BE2C (cell line): ENCODE results near the gene FOXRED1.
A peak's percentile ranks its signal among the peaks of the same experiment; 100 is the strongest.

Experiments
- DNase-seq: peaks from one replicate; pipeline ENCODE4 v3.0.0-alpha.2; 2020
- H3K27me3 ChIP-seq: fragments of 250-450 bp; sonication (Bioruptor Pico); 2 replicates; pipeline ENCODE4 v1.5.1; 2020; ENCODE audit warnings: mild to moderate bottlenecking
- H3K36me3 ChIP-seq: fragments of 250-450 bp; sonication (Bioruptor Pico); 2 replicates; pipeline ENCODE4 v1.5.1; 2020; ENCODE audit warnings: mild to moderate bottlenecking
- H3K4me1 ChIP-seq: fragments of 250-450 bp; sonication (Bioruptor Pico); 2 replicates; pipeline ENCODE4 v1.5.1; 2020
- H3K4me3 ChIP-seq: 2 replicates; pipeline ENCODE4 v1.5.1; 2011; ENCODE audit warnings: low read depth, low read length
- H3K9me3 ChIP-seq: fragments of 250-450 bp; sonication (Bioruptor Pico); 2 replicates; pipeline ENCODE4 v1.5.1; 2020
- TF ChIP-seq, protein P1 (sequence below): IDR thresholded peaks from 2 replicates; pipeline ENCODE4 v1.5.1; 2012; ENCODE audit warnings: mild to moderate bottlenecking, low read depth, low read length

The FOXRED1 gene

GRCh38 chr11:126280595-126280994, 11.6 kb downstream of the FOXRED1 start:
- H3K9me3 ChIP-seq = no peaks in the 10 kb centered on the region
- DNase-seq = no peak
- TF ChIP-seq, protein P1, sequence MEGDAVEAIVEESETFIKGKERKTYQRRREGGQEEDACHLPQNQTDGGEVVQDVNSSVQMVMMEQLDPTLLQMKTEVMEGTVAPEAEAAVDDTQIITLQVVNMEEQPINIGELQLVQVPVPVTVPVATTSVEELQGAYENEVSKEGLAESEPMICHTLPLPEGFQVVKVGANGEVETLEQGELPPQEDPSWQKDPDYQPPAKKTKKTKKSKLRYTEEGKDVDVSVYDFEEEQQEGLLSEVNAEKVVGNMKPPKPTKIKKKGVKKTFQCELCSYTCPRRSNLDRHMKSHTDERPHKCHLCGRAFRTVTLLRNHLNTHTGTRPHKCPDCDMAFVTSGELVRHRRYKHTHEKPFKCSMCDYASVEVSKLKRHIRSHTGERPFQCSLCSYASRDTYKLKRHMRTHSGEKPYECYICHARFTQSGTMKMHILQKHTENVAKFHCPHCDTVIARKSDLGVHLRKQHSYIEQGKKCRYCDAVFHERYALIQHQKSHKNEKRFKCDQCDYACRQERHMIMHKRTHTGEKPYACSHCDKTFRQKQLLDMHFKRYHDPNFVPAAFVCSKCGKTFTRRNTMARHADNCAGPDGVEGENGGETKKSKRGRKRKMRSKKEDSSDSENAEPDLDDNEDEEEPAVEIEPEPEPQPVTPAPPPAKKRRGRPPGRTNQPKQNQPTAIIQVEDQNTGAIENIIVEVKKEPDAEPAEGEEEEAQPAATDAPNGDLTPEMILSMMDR = no peak
- no peaks in the 10 kb centered on the region for H3K27me3 ChIP-seq
- H3K4me1 ChIP-seq = peaks cover 6% of the 10 kb centered on the region
- H3K36me3 ChIP-seq = peaks cover 6% of the 10 kb centered on the region; the same call in 1 of the 2 replicates
- no peak overlapping the region for H3K4me3 ChIP-seq

DNA sequence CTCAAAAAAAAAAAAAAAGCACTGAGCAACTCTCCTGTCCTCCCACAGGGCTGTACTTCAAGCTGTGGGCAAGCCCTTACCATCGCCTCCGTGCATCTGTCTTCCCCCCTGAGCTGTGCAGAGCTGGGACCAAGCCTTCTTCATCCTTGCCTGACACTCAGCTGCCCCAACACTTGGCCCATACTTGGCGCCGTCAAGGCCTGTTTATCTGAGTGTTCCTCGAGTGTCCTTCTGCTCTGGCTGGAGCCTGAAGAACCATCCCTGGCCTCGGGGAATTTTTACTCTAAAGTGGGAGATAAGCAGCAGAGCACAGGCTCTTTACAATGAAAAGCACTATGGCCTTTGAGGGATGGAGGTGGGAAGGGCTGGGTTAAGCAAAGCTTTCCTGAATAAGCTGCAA, 12.3 kb downstream of the FOXRED1 start:
- no peak for DNase-seq
- TF ChIP-seq, protein P1 = no peak
- H3K4me1 ChIP-seq = peaks cover 6% of the 10 kb centered on the region

GRCh38 chr11:126281666-126282175, 12.8 kb downstream of the FOXRED1 start:
- Histone ChIP-seq H3K9me3 (no peaks in the 10 kb centered on the region), H3K27me3 (no peaks in the 10 kb centered on the region), H3K4me3 (peak overlapping the region; percentile 79; the same call in 1 of the 2 replicates), H3K36me3 (no peaks in the 10 kb centered on the region), H3K4me1 (peaks cover 6% of the 10 kb centered on the region)
- DNase-seq = no peak
- TF ChIP-seq, protein P1 = no peak

More for the DNA sequence above, 12.3 kb downstream of the FOXRED1 start:
- Histone ChIP-seq H3K36me3 (peaks cover 2% of the 10 kb centered on the region; the same call in 1 of the 2 replicates), H3K9me3 (no peaks in the 10 kb centered on the region), H3K4me3 (no peak overlapping the region), H3K27me3 (no peaks in the 10 kb centered on the region)

DNA sequence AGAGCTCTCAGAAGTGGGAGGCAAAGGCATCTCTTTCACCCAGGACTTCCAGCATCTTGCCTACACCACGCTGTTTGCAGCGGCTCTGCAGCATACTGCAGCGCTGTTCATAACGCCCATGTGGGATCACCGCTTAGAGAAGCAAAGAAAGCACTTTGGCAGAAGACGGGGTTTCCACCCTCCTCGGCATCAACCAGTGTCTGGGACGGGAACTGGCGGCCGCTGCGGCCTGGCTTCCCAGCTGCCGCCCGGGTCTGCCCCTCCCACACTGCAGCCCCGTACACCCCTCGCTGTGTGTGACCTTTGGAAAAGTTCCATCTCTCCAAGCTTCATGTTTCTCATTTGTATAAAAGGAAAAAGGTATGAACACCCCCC, 13.4 kb downstream of the FOXRED1 start:
- DNase-seq = peak; percentile 50
- peaks cover 6% of the 10 kb centered on the region for H3K4me1 ChIP-seq
- peak overlapping the region; percentile 79 for H3K4me3 ChIP-seq
- TF ChIP-seq, protein P1 = no peak
- H3K36me3 ChIP-seq = no peaks in the 10 kb centered on the region
- no peaks in the 10 kb centered on the region for H3K27me3 ChIP-seq
- H3K9me3 ChIP-seq = no peaks in the 10 kb centered on the region

- Histone ChIP-seq H3K4me1 (peaks cover 6% of the 10 kb centered on the region), H3K4me3 (peak within 1 kb of the TSS; percentile 79), H3K36me3 (no peaks in the 10 kb centered on the region), H3K27me3 (no peaks in the 10 kb centered on the region), H3K9me3 (no peaks in the 10 kb centered on the region)
- TF ChIP-seq, protein P1 = no peak
- DNase-seq = peak; percentile 68
Measured at GRCh38 chr11:126282736-126283591, 14.0 kb downstream of the FOXRED1 start, which contains the start of gene TIRAP. TSS of gene TIRAP (plus strand) at chr11:126283093. CDS start at chr11:126290895, 7,802 bp downstream.

GRCh38 chr11:126284829-126285228, 15.9 kb downstream of the FOXRED1 start:
- TF ChIP-seq, protein P1 = no peak
- Histone ChIP-seq H3K4me3 (no peak overlapping the region), H3K9me3 (no peaks in the 10 kb centered on the region), H3K36me3 (no peaks in the 10 kb centered on the region), H3K4me1 (peaks cover 6% of the 10 kb centered on the region), H3K27me3 (no peaks in the 10 kb centered on the region)
- DNase-seq = peak; percentile 48
